HepG2 (cell line): ENCODE data around the gene MYO5B. TPM values are rescaled to one million over a fixed set of nuclear protein-coding genes. Genes with fewer than 3 reads are reported as not detected.

ENCODE experiments used
- ATAC-seq: fragments of 200-7000 bp; cut with Tn5 transposase; 3 replicates; pipeline ENCODE4 v1.9.1; 2020; ENCODE audit warnings: mild to moderate bottlenecking, moderate library complexity
- BruUV-seq: library from RNA; stranded (reverse); fragments of 400-500 nt; replicated peaks from 2 replicates; lab custom pipeline; 2021; lab: Mats Ljungman, UMichigan
- CTCF ChIA-PET: fragments of 300-600 bp; formaldehyde crosslinking; extraction: SDS; loops from one replicate; lab custom pipeline; 2021; ENCODE audit warnings: low total read pairs, inconsistent platforms, low intra/inter-chr PET ratio; lab: Yijun Ruan, JAX
- POLR2A ChIA-PET: fragments of 350-600 bp; sonication (Branson Sonifier 250); formaldehyde crosslinking; loops from one replicate; lab custom pipeline; 2020; ENCODE audit warnings: antibody characterized with exemption, inconsistent platforms; lab: Yijun Ruan, JAX
- DNase-seq: peaks from one replicate; pipeline ENCODE4 v3.0.0-alpha.2; 2015; ENCODE audit warnings: low spot score
- FAIRE-seq: peaks from 3 replicates; lab custom pipeline; 2011; peaks lifted over from hg19 to GRCh38; lab: Jason Lieb, UNC
- H2AFZ ChIP-seq: one replicate; pipeline ENCODE4 v1.6.1; 2011; ENCODE audit warnings: low read length, inconsistent platforms
- H3K27ac ChIP-seq: fragments of 300-600 bp; 3 replicates; pipeline ENCODE4 v1.8.0; 2011; ENCODE audit warnings: mixed run types, mild to moderate bottlenecking, mixed read lengths, low read length, inconsistent platforms; ENCODE audit not compliant: insufficient read depth; ENCODE audit errors: extremely low read length
- H3K27me3 ChIP-seq, 2 experiments: fragments of 200-600 bp in 1 of 2; 2 replicates in 1 of 2; 3 replicates in 1 of 2; pipeline versions ENCODE4 v1.6.0 to v1.8.0; 2011; ENCODE audit warnings: low read length in 2 of 2, mild to moderate bottlenecking in 2 of 2, moderate library complexity in 2 of 2, inconsistent platforms in 1 of 2; ENCODE audit not compliant: insufficient read depth in 2 of 2, control insufficient read depth in 1 of 2
- H3K36me3 ChIP-seq, 2 experiments: fragments of 200-600 bp in 1 of 2; replicated peaks in 1 of 2; 2 replicates in 1 of 2; 3 replicates in 1 of 2; pipeline versions ENCODE4 v1.5.1 to v1.8.0; 2011; ENCODE audit warnings: low read length in 2 of 2, inconsistent platforms in 1 of 2; ENCODE audit not compliant: insufficient read depth in 2 of 2, control insufficient read depth in 1 of 2
- H3K4me1 ChIP-seq: 2 replicates; pipeline ENCODE4 v1.5.1; 2012; ENCODE audit warnings: low read length, inconsistent platforms; ENCODE audit not compliant: insufficient read depth
- H3K4me2 ChIP-seq: 2 replicates; pipeline ENCODE4 v1.6.0; 2011; ENCODE audit warnings: low read depth, low read length, inconsistent platforms
- H3K4me3 ChIP-seq, 3 experiments: fragments of 200-600 bp in 1 of 3; sonication (generic), shearing (Covaris generic) in 1 of 3; replicated peaks in 1 of 3; 2 replicates each; pipeline ENCODE4 v1.5.1; 2011 to 2016; ENCODE audit warnings: low read length in 3 of 3, inconsistent platforms in 2 of 3, low read depth in 2 of 3, mild to moderate bottlenecking in 2 of 3, control low read depth in 1 of 3, mixed read lengths in 1 of 3; ENCODE audit not compliant: insufficient read depth in 1 of 3
- H3K79me2 ChIP-seq: one replicate; pipeline ENCODE4 v1.6.1; 2011; ENCODE audit warnings: low read length, inconsistent platforms; ENCODE audit not compliant: insufficient read depth
- H3K9ac ChIP-seq: 2 replicates; pipeline ENCODE4 v1.6.0; 2011; ENCODE audit warnings: mild to moderate bottlenecking, low read depth, low read length, inconsistent platforms; ENCODE audit not compliant: insufficient read depth
- H3K9me3 ChIP-seq: 2 replicates; pipeline ENCODE4 v1.5.1; 2012; ENCODE audit warnings: mild to moderate bottlenecking, low read length
- H4K20me1 ChIP-seq: 2 replicates; pipeline ENCODE4 v1.6.0; 2011; ENCODE audit warnings: inconsistent platforms, mild to moderate bottlenecking, low read length, moderate library complexity; ENCODE audit not compliant: insufficient read depth
- ELK4 ChIP-seq: sonication (generic); formaldehyde crosslinking; IDR thresholded peaks from 2 replicates; pipeline ENCODE4 v1.9.0; 2021; ENCODE audit warnings: missing genetic modification reagents, borderline replicate concordance
- NCOA1 ChIP-seq: sonication (generic); formaldehyde crosslinking; IDR thresholded peaks from 2 replicates; pipeline ENCODE4 v1.9.0; 2021; ENCODE audit warnings: missing genetic modification reagents
- ZBTB3 ChIP-seq: sonication (generic); formaldehyde crosslinking; IDR thresholded peaks from 2 replicates; pipeline ENCODE4 v1.4.0; 2020; ENCODE audit warnings: low read depth, mild to moderate bottlenecking, moderate library complexity, missing genetic modification reagents, borderline replicate concordance
- ZNF260 ChIP-seq: sonication (generic); formaldehyde crosslinking; IDR thresholded peaks from 2 replicates; pipeline ENCODE4 v1.4.0; 2020; ENCODE audit warnings: missing genetic modification reagents, low read depth, mild to moderate bottlenecking, borderline replicate concordance
- ZNF331 ChIP-seq: sonication (generic); formaldehyde crosslinking; IDR thresholded peaks from 2 replicates; pipeline ENCODE4 v1.4.0; 2020; ENCODE audit warnings: missing genetic modification reagents
- ZNF644 ChIP-seq: IDR thresholded peaks from 2 replicates; pipeline ENCODE4 v1.6.1; 2016; ENCODE audit warnings: low read depth
- ZNF775 ChIP-seq: sonication (generic); formaldehyde crosslinking; IDR thresholded peaks from 2 replicates; pipeline ENCODE4 v1.4.0; 2020; ENCODE audit warnings: missing genetic modification reagents, mild to moderate bottlenecking, moderate library complexity, borderline replicate concordance
- whole genome bisulfite sequencing: methylation state at CpG from one replicate; pipeline ENCODE4 v1.1.6; 2017; ENCODE audit warnings: low lambda C conversion rate; 5-methylcytosine and 5-hydroxymethylcytosine counted together
- in situ Hi-C: cut with HindIII; loops from 2 replicates; pipeline ENCODE4 v1.10.0; 2017; ENCODE audit warnings: low pct_unique_long_range_greater_than_20kb; ENCODE audit not compliant: extremely low pct_ligation_motif_present
- intact Hi-C: fragments of 100-400 bp; cut with micrococcal nuclease; formaldehyde crosslinking; loops from one replicate; pipeline ENCODE4 v1.10.0; 2022; ENCODE audit not compliant: unreplicated experiment
- polyA plus RNA-seq, 8 experiments: library from polyadenylated mRNA; depleted of rRNA in 3 of 8; stranded (reverse) in 7 of 8; unstranded in 1 of 8; fragments of >200 nt; fragmentation: Illumina TruSeq in 4 of 8; extraction: Trizol in 4 of 8; gene quantifications; 2 replicates each; pipeline versions ENCODE4 v1.2.1 to v1.2.3, GENCODE V29; 2011 to 2016; ENCODE audit warnings: low read depth in 4 of 8, missing spikeins in 1 of 8, mixed read lengths in 1 of 8; ENCODE audit not compliant: insufficient read depth in 1 of 8
- total RNA-seq, 5 experiments: library from RNA; depleted of rRNA; stranded (reverse); fragments of >200 nt; fragmentation: Illumina TruSeq; extraction: Trizol; gene quantifications; 2 replicates each; pipeline ENCODE4 v1.2.3, GENCODE V29; 2016; ENCODE audit warnings: low read depth in 1 of 5
- TF ChIP-seq, protein P1 (sequence below): sonication (generic); formaldehyde crosslinking; IDR thresholded peaks from 2 replicates; pipeline ENCODE4 v1.5.0; 2020; ENCODE audit warnings: missing genetic modification reagents

Gene MYO5B
- total and polyA plus RNA-seq, 2 of the 13 experiments (the other 11 are each of a cell fraction or from before 2014, with no cell fraction given) = 13.1 to 24.0 TPM

GRCh38 chr18:50142441-50143120, 52.4 kb downstream of the MYO5B start:
- intact Hi-C loops (no loop called here), in situ Hi-C loops (no loop called here)
- FAIRE-seq = no peak
- Histone ChIP-seq H3K79me2 (no peaks in the 10 kb centered on the region), H3K27ac (no peak overlapping the region), H3K9ac (no peak overlapping the region), H4K20me1 (no peaks in the 10 kb centered on the region), H3K9me3 (no peaks in the 10 kb centered on the region), H3K27me3 (no peaks in the 10 kb centered on the region), H3K4me1 (peaks cover 22% of the 10 kb centered on the region), H2AFZ (no peak overlapping the region), H3K36me3 (no peaks in the 10 kb centered on the region), H3K4me3 (no peak overlapping the region), H3K4me2 (no peak overlapping the region)
- no peak for DNase-seq
- whole genome bisulfite sequencing = 80% methylated on average over 6 of the region's 6 CpGs
- TF ChIP-seq ZNF644 (CRISPR knock-in tag) (no peak), ZBTB3 (CRISPR knock-in tag) (no peak), ZNF331 (no peak), NCOA1 (CRISPR knock-in tag) (no peak)
- TF ChIP-seq, protein P1, sequence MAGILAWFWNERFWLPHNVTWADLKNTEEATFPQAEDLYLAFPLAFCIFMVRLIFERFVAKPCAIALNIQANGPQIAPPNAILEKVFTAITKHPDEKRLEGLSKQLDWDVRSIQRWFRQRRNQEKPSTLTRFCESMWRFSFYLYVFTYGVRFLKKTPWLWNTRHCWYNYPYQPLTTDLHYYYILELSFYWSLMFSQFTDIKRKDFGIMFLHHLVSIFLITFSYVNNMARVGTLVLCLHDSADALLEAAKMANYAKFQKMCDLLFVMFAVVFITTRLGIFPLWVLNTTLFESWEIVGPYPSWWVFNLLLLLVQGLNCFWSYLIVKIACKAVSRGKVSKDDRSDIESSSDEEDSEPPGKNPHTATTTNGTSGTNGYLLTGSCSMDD = no peak
- ATAC-seq = no peak
- POLR2A ChIA-PET = no interaction called here
- CTCF ChIA-PET = no interaction called here
- BruUV-seq = no TSS peak

DNA sequence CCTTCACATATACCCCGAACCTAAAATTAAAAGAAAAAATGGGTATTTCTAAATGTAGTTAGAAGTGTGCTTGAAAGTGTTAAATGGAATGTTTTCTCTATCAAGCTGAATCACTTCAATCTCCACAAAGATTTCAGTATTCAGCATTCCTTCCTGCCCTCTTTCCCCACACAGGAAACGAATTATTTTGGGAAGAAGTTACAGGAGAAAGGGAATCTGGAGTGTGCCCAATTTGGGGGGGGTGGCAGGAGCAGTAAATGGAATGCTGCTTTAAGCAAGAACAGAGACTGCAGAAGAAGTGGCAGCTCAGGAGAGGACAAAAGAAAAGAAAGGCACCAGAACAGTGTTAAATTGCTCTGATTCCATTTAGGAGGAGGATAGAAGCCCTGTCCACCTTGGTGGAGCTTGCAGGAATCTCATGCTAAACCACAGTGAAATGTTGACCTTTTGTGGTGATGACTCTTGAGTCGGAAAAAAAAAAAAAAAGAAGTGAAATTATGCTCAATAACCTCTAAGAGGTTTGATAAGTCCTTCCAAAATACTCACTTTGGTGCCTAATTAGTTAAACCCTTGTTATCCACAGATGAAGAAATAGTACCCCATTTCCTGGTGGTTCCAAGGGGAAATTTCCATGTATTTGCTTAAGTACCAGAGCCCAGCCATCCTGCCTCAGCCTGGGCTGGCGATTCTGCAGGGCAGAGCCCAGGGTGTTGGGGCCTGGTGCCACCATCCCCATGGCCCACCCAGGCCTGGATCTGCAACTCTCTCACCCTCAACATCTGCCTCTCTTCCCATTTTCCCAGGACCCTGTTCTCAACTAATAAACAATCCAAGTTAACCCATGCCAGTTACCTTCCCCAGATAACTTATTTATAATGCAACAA, 56.5 kb downstream of the MYO5B start:
- in situ Hi-C loops = no loop called here
- no peak overlapping the region for H3K4me2 ChIP-seq
- DNase-seq (no peak), FAIRE-seq (no peak), ATAC-seq (no peak)
- no TSS peak for BruUV-seq
- ChIA-PET POLR2A (no interaction called here), CTCF (no interaction called here)
- no peaks in the 10 kb centered on the region for H3K79me2 ChIP-seq
- WGBS = 90% methylated on average over 4 of the region's 4 CpGs
- TF ChIP-seq ZNF260 (CRISPR knock-in tag) (no peak), ELK4 (CRISPR knock-in tag) (no peak), ZNF775 (CRISPR knock-in tag) (no peak)
- no peak overlapping the region for H3K27ac ChIP-seq
- H3K4me1 ChIP-seq = peaks cover 4% of the 10 kb centered on the region
- no peaks in the 10 kb centered on the region for H4K20me1 ChIP-seq
- intact Hi-C loops = no loop called here
- no peak overlapping the region for H2AFZ ChIP-seq
- H3K9ac ChIP-seq = no peak overlapping the region
- H3K4me3 ChIP-seq = no peak overlapping the region
- H3K9me3 ChIP-seq = no peaks in the 10 kb centered on the region
- no peaks in the 10 kb centered on the region for H3K27me3 ChIP-seq
- H3K36me3 ChIP-seq = no peaks in the 10 kb centered on the region
